ENCODE measurements around the gene SPATA24. TPM values are rescaled to one million over a fixed set of nuclear protein-coding genes. Genes with fewer than 3 reads are reported as not detected.

Gene SPATA24
- total RNA-seq, 2 experiments from 2014 or later, result 3.8 to 4.0 TPM

DNA sequence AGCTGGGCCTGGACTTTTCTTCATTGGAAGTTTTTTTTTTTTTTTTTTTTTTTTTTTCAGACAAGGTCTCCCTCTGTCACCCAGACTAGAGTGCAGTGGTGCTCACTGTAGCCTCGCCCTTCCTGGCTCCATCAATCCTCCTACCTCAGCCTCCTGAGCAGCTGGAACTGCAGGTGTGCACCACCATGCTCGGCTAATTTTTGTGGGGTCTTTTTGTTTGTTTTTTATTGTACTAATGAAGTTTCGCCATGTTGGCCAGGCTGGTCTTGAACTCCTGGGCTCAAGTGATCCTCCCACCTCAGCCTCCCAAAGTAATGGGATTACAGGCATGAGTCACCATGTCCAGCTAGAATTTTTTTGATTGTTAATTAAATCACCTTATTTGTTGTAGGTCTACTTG lies 31.8 kb upstream of the SPATA24 start:
- no peak overlapping the region for H3K4me3 Mint-ChIP-seq

DNA sequence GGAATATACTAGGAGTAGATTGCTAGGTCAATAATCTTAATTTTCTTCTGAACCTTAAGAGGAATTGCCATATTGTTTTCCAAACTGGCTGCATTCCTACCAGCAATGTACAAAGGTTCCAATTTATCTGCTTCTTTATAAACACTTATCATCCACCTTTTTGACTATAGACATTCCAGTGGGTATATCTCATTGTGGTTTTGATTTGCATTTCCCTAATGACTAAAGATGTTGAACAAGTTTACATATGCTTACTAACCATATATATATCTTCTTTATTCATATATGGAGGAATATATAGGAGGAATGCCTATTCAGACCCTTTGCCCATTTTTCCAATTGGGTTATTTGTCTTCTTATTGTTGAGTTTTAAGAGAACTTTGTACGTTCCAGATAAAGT lies 27.8 kb upstream of the SPATA24 start:
- Mint-ChIP-seq H3K27ac (no peak overlapping the region), H3K4me3 (no peak overlapping the region), H3K27me3 (ENCODE audit: low read depth) (no peaks in the 10 kb centered on the region), H3K9me3 (ENCODE audit: insufficient read depth) (no peaks in the 10 kb centered on the region), H3K4me1 (ENCODE audit: low read depth) (peaks cover 8% of the 10 kb centered on the region), H3K36me3 (ENCODE audit: low read depth) (peaks cover 2% of the 10 kb centered on the region)
- DNase-seq, result no peak
- ATAC-seq, result no peak
- ChIA-PET CTCF (interaction anchor here (1.0 to 4.9 kb wide), 2 partner anchors 10 to 81 kb away, joined by 4 to 29 read pairs; no protein-coding TSS in a partner anchor), POLR2A (no interaction called here)

More for the DNA sequence above, 31.8 kb upstream of the SPATA24 start:
- ATAC-seq (no peak), DNase-seq (no peak)
- ChIA-PET POLR2A (interaction anchor here (1.0 kb wide), 1 partner anchor 24 kb away, joined by 4 read pairs; no protein-coding TSS in a partner anchor), CTCF (interaction anchor here (0.6 to 2.3 kb wide), 3 partner anchors 14 to 410 kb away, joined by 3 to 28 read pairs (median 3); no protein-coding TSS in a partner anchor)
- Mint-ChIP-seq H3K4me1 (ENCODE audit: low read depth) (peaks cover 21% of the 10 kb centered on the region), H3K36me3 (ENCODE audit: low read depth) (peaks cover 2% of the 10 kb centered on the region), H3K27ac (no peak overlapping the region), H3K9me3 (ENCODE audit: insufficient read depth) (no peaks in the 10 kb centered on the region), H3K27me3 (ENCODE audit: low read depth) (no peaks in the 10 kb centered on the region)

DNA sequence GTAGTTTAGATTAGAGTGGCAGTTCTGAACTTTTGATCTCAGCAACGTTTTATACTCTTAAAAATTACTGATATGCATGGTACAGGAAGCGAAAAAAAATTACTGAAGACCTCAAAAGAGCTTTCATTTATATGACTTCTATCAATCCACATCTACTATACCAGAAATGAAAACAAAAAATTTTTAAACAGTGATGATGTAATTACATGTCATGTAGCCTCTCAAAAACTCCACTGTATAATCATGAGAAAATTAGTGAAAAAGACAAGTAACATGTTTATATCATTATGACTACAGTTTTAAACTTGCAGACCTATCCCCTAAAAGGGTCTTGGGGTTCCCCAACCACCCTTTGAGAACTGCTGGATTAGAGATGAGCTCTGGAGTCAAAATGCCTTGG lies 26.1 kb upstream of the SPATA24 start:
- Mint-ChIP-seq H3K27me3 (ENCODE audit: low read depth) (no peaks in the 10 kb centered on the region), H3K27ac (no peak overlapping the region), H3K4me1 (ENCODE audit: low read depth) (peaks cover 8% of the 10 kb centered on the region), H3K4me3 (no peak overlapping the region), H3K9me3 (ENCODE audit: insufficient read depth) (no peaks in the 10 kb centered on the region), H3K36me3 (ENCODE audit: low read depth) (peaks cover 2% of the 10 kb centered on the region)
- DNase-seq (no peak), ATAC-seq (no peak)
- ChIA-PET CTCF (interaction anchor here (0.9 to 4.9 kb wide), 3 partner anchors 8 to 87 kb away, joined by 5 to 29 read pairs (median 7); no protein-coding TSS in a partner anchor), POLR2A (interaction anchor here (0.6 to 1.4 kb wide), 2 partner anchors 52 to 136 kb away, joined by 3 to 6 read pairs; partner anchors contain the start of gene STING1)

DNA sequence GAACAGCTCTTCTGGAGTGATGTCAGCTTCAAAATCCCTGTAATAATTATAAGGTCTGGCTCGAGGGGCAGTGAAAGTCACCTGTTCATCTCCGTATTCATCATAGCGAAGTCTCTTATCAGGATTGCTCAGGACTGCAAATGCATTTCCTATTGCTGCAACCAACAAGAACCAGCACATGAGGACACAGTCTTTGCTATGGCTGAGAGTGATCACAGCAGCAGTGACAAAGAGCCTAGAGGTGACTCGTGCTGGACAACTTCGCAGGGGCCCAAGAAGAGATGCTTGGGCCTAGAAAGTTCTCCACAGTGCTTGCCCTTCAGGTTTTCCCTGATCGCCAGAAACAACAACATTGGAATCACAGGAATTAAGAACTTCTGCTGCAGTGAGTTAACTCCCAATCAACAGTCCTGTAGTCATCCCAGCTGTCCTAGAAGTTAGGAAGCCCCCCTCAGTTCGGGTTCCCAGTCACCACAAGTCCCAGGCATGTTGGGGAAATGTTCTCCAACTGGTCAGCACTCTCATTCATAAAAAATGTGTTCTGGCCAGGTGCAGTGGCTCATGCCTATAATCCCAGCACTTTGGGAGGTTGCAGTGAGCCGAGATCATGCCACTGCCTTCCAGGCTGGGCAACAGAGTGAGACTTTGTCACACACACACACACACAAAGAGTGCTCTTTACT lies 22.5 kb upstream of the SPATA24 start:
- DNase-seq, result no peak
- ATAC-seq, result no peak
- ChIA-PET POLR2A (interaction anchor here (1.0 to 1.2 kb wide), 2 partner anchors 10 to 89 kb away, joined by 3 to 4 read pairs; no protein-coding TSS in a partner anchor), CTCF (interaction anchor here (1.1 to 18.4 kb wide), 2 partner anchors 10 to 90 kb away, joined by 5 to 538 read pairs; no protein-coding TSS in a partner anchor)
- Mint-ChIP-seq H3K9me3 (ENCODE audit: insufficient read depth) (no peaks in the 10 kb centered on the region), H3K4me1 (ENCODE audit: low read depth) (peaks cover 15% of the 10 kb centered on the region), H3K36me3 (ENCODE audit: low read depth) (peaks cover 11% of the 10 kb centered on the region), H3K27me3 (ENCODE audit: low read depth) (no peaks in the 10 kb centered on the region), H3K27ac (no peak overlapping the region), H3K4me3 (no peak overlapping the region)

DNA sequence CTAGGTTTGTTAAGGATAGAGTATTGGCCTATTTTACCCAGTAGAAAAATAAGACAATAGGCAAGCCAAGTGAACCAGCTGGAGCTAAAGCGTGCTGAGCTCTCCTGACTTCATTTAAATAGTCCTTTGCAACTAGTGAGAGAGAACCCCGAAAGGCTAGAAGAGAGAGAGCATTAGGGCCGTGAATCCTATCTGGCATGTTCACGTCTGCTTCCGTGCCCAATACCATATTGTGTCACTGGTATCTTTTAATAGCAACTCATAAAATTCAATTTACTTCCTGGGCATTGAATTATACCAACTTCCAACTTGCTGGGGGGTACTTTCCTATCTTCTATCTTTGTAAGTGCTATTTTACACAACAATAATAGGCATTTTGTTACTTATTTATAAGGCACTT lies 21.6 kb upstream of the SPATA24 start:
- ATAC-seq (no peak), DNase-seq (no peak)
- H3K9me3 Mint-ChIP-seq (ENCODE audit: insufficient read depth), result no peaks in the 10 kb centered on the region
- peaks cover 11% of the 10 kb centered on the region for H3K36me3 Mint-ChIP-seq (ENCODE audit: low read depth)
- CTCF ChIA-PET, result interaction anchor here (1.0 to 18.4 kb wide), 3 partner anchors 11 to 202 kb away, joined by 3 to 538 read pairs (median 5); no protein-coding TSS in a partner anchor
- POLR2A ChIA-PET, result interaction anchor here (1.0 to 1.2 kb wide), 2 partner anchors 10 to 90 kb away, joined by 3 to 4 read pairs; no protein-coding TSS in a partner anchor
- no peak overlapping the region for H3K4me3 Mint-ChIP-seq
- no peak overlapping the region for H3K27ac Mint-ChIP-seq
- H3K27me3 Mint-ChIP-seq (ENCODE audit: low read depth), result no peaks in the 10 kb centered on the region
- peaks cover 15% of the 10 kb centered on the region for H3K4me1 Mint-ChIP-seq (ENCODE audit: low read depth)

DNA sequence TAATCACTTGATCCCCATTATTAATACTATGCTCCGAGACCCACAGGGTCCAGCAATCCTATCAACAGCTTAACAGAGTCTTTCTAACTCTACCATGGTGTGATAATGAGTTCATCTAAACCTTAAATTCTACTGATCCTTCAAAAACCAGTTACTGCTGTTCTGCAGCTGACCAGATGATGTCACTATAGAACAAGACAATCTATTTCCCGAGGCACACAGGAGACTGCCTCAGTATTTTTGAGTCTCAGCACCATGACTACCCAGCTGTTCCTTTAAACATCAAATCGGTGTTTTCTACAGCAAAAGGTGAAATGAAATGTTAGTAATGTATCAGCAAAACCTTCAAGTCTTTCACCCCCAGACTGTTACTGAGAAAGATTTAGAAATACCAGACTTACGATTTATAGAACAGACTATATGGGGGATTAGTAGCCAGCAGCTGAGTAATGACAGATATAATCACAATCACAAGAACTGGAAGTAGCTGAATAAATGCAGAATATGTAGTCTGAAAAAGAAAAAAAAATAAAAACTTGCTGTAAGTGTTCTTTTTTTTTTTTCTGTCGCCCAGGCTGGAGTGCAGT lies 18.5 kb upstream of the SPATA24 start:
- Mint-ChIP-seq H3K36me3 (ENCODE audit: low read depth) (peaks cover 16% of the 10 kb centered on the region), H3K27me3 (ENCODE audit: low read depth) (no peaks in the 10 kb centered on the region), H3K4me3 (no peak overlapping the region), H3K9me3 (ENCODE audit: insufficient read depth) (no peaks in the 10 kb centered on the region), H3K27ac (no peak overlapping the region), H3K4me1 (ENCODE audit: low read depth) (peaks cover 19% of the 10 kb centered on the region)
- DNase-seq, result peak; percentile 82
- ChIA-PET POLR2A (interaction anchor here (0.9 to 1.8 kb wide), 5 partner anchors 8 to 139 kb away, joined by 3 to 16 read pairs (median 5); partner anchors contain the start of genes STING1 and UBE2D2), CTCF (interaction anchor here (0.6 to 18.4 kb wide), 52 partner anchors 8 to 268 kb away, joined by 3 to 538 read pairs (median 5); partner anchors contain the start of genes CXXC5, DNAJC18, PAIP2 and PROB1)
- peak; percentile 84 for ATAC-seq

DNA sequence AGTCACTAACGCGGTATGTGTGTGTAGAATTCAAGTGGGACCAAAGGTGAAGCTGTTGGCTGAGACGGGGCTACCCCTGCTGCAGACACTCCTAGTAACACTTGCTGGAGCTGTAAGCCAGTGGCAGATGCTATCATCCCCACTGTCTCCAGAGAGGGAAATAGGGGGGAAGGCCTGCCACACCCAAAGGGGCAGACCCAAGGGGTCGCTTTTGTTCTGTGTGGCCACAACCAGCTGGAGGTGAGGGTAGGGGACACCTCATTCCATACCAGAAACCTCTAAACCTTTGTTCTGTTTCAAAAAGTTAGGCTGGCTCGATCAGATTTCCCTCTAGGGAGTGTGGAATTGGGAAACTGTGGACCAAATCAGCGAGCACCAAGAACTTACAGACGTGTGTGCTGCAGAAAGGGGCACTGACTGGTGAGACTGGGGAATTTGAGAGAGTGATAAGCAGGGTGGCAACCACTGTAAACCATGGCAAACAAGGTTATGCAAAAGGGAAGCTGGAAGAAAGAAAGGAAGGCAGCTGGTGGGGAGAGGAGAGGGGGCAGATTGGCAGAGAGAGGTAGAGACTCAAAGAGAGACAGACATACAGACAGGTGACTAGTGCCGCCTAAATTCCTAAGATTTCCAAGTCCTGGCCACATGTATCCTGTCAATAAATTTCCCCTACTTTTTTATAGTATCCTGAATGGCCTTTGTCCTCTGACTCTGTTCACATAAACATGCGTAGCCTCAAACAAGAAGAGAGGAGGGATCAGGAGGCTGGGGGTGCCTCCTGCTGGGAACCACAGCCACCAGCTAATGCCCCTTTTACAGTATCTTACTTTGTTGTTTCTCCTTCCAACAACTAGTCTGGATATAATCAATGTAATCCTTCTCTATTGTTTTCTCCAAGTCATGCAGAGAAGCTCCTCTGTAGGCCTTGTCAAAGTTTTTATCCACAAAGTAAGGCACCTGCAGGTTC lies 15.6 kb upstream of the SPATA24 start:
- H3K27me3 Mint-ChIP-seq (ENCODE audit: low read depth), result no peaks in the 10 kb centered on the region
- H3K36me3 Mint-ChIP-seq (ENCODE audit: low read depth), result peaks cover 14% of the 10 kb centered on the region
- no peaks in the 10 kb centered on the region for H3K9me3 Mint-ChIP-seq (ENCODE audit: insufficient read depth)
- no peak overlapping the region for H3K4me3 Mint-ChIP-seq
- H3K27ac Mint-ChIP-seq, result no peak overlapping the region
- H3K4me1 Mint-ChIP-seq (ENCODE audit: low read depth), result peaks cover 44% of the 10 kb centered on the region
- CTCF ChIA-PET, result interaction anchor here (0.9 to 18.4 kb wide), 10 partner anchors 9 to 145 kb away, joined by 3 to 538 read pairs (median 8); partner anchors contain the start of gene SPATA24
- POLR2A ChIA-PET, result interaction anchor here (1.4 to 1.6 kb wide), 2 partner anchors 63 to 94 kb away, joined by 4 to 6 read pairs; partner anchors contain the start of gene STING1
- DNase-seq, result no peak
- ATAC-seq, result no peak

DNA sequence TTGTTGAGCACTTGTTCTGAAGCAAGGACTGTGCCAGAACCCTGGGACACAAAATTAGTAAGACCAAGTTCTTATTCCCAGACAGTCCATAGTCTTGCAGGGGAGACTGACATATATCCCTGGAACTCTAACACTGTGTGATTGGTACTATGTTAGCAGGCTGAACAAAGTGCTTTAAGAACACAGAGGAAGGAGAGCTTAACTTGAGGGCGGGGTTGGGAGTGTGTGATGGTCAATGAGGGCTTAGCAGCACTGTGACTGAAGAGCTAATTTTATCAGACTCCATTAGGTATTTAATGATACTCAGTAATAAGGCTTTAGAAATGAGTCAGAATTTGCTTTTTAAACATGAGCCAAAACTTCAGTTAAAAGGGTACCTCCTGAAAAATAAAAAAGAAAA lies 14.9 kb upstream of the SPATA24 start:
- Mint-ChIP-seq H3K36me3 (ENCODE audit: low read depth) (peaks cover 10% of the 10 kb centered on the region), H3K4me3 (no peak overlapping the region), H3K4me1 (ENCODE audit: low read depth) (peaks cover 50% of the 10 kb centered on the region), H3K27me3 (ENCODE audit: low read depth) (no peaks in the 10 kb centered on the region), H3K27ac (no peak overlapping the region), H3K9me3 (ENCODE audit: insufficient read depth) (no peaks in the 10 kb centered on the region)
- ChIA-PET POLR2A (no interaction called here), CTCF (interaction anchor here (2.0 to 18.4 kb wide), 3 partner anchors 12 to 146 kb away, joined by 8 to 538 read pairs (median 21); no protein-coding TSS in a partner anchor)
- ATAC-seq (no peak), DNase-seq (no peak)

DNA sequence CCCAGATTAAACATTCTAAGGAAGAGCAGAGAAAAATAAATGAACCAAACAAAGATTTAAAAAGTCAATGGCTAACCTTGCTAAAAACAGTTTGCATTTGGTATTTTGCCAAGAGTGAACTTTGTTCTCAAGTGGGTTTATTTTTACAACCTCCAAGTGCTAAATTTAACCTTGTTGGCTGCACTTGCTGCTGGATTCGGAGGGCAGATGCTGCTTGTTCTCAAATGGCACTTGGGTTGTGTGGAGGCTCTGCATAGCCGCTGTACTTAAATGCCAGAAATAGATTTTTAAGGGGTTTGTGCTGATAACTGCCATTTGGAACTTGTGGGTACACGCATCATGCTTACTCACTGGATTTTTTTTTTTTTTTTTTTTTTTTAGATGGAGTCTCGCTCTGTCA lies 13.3 kb upstream of the SPATA24 start:
- H3K4me3 Mint-ChIP-seq, result no peak overlapping the region

DNA sequence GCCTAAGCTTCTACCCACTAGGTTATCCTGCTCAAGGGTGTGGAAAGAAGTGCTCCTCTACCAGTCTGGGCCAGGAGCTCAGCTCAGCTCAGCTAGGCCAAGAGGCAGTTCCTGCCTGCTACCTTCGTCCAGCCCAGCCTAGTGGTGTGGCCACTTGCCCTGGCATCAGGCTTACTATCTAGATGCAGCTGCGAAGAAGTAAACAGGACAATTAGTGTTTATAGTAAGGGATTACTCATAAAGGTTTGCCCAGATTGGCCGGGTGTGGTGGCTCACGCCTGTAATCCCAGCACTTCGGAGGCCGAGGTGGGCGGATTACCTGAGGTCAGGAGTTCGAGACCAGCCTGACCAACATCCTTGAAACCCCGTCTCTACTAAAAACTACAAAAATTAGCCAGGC lies 12.8 kb upstream of the SPATA24 start:
- Mint-ChIP-seq H3K36me3 (ENCODE audit: low read depth) (peaks cover 9% of the 10 kb centered on the region), H3K9me3 (ENCODE audit: insufficient read depth) (no peaks in the 10 kb centered on the region), H3K27ac (peak overlapping the region; percentile 37), H3K4me3 (no peak overlapping the region), H3K27me3 (ENCODE audit: low read depth) (no peaks in the 10 kb centered on the region), H3K4me1 (ENCODE audit: low read depth) (peaks cover 58% of the 10 kb centered on the region)
- DNase-seq (no peak), ATAC-seq (no peak)
- ChIA-PET CTCF (interaction anchor here (1.4 to 18.4 kb wide), 3 partner anchors 13 to 100 kb away, joined by 5 to 538 read pairs (median 7); partner anchors contain the start of genes PROB1 and SPATA24), POLR2A (interaction anchor here (1.2 to 1.8 kb wide), 3 partner anchors 9 to 147 kb away, joined by 3 to 9 read pairs (median 3); no protein-coding TSS in a partner anchor)

More for the DNA sequence above, 13.3 kb upstream of the SPATA24 start:
- Mint-ChIP-seq H3K36me3 (ENCODE audit: low read depth) (peaks cover 9% of the 10 kb centered on the region), H3K27ac (no peak overlapping the region), H3K9me3 (ENCODE audit: insufficient read depth) (no peaks in the 10 kb centered on the region), H3K27me3 (ENCODE audit: low read depth) (no peaks in the 10 kb centered on the region), H3K4me1 (ENCODE audit: low read depth) (peaks cover 59% of the 10 kb centered on the region)
- POLR2A ChIA-PET, result interaction anchor here (1.8 kb wide), 1 partner anchor 11 kb away, joined by 9 read pairs; no protein-coding TSS in a partner anchor
- DNase-seq (no peak), ATAC-seq (no peak)
- CTCF ChIA-PET, result interaction anchor here (1.0 to 18.4 kb wide), 3 partner anchors 14 to 100 kb away, joined by 3 to 538 read pairs (median 3); no protein-coding TSS in a partner anchor
